ENCODE data around the gene CSNK1G1.
"Not testable (repeated sequence)": the region's sequence is repeated elsewhere in the genome, so short reads cannot be mapped to it uniquely, and the experiment has no call there.

Gene CSNK1G1

DNA sequence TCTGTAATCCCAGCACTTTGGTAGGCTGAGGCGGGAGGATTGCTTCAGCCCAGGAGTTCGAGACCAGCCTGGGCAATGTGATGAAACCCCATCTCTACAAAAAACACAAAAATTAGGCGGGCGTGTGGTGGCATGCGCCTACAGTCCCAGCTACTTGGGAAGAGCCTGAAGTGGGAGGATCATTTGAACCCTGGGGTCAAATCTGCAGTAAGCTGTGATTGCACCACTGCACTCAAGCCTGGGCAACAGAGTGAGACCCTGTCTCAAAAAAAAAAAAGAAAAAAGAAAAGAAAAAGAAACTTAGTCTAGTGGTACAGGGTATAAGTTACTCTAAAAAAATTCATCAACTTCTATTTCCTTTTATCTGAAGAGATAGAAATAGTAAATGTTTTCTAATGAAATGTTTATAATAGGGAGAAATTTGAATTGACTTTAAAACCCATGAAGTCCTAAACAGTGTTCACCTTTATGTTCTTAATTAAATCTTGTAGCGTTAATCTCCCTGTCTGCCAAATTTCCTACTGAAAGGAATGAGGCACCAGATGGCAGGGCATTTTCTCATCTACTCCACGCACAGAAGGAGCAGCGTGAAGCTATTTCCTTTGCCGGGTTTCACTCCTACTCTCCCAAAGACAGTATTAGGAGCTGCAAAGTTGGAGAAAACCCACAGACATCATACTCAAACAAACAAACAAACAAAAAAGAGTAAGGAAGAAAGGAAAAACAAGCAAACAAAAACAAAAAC lies 23.4 kb upstream of the CSNK1G1 start:
- TF ChIP-seq CTCF (IDR thresholded peaks at IDR 0.05; ENCODE audit: low read depth, low read length, missing control alignments), result no peak
- Histone ChIP-seq H3K4me3 (ENCODE audit: low read depth, low read length) (peak overlapping the region; percentile 78), H3K27me3 (replicated peaks) (no peaks in the 10 kb centered on the region), H3K27ac (no peak overlapping the region), H3K36me3 (replicated peaks) (no peaks in the 10 kb centered on the region)
- in situ Hi-C loops (cut with HindIII; ENCODE audit: low pct_ligation_motif_present, low sequenced_read_pairs), result no loop called here
- DNase-seq, result no peak

DNA sequence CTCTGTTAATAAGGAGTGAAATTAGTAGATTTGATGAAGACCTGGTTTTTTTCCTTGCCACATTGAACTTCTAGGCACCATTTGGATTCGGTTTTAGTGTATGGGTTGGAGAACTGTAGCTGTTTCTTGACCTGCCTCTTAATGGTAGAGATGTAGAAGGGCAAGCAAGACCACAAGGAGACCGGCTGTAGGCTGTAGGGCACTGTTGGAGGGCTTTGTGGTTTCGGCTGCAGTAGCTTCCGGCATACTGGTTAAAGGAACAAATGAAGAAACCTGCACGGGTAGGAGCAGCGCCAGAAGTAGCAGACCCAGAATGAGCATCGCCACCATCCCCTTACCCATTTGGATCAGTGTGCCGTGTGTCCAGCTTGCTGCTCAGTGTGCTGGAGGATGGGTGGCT lies 17.4 kb upstream of the CSNK1G1 start:
- in situ Hi-C loops (cut with HindIII; ENCODE audit: low pct_ligation_motif_present, low sequenced_read_pairs), result no loop called here
- Histone ChIP-seq H3K27ac (no peak overlapping the region), H3K27me3 (replicated peaks) (no peaks in the 10 kb centered on the region)

GRCh38 chr15:64371383-64371782 lies 15.4 kb upstream of the CSNK1G1 start:
- DNase-seq; H3K27ac ChIP-seq; in situ Hi-C loops (cut with HindIII; ENCODE audit: low pct_ligation_motif_present, low sequenced_read_pairs); H3K4me3 ChIP-seq (ENCODE audit: low read depth, low read length); H3K27me3 ChIP-seq (replicated peaks); H3K36me3 ChIP-seq (replicated peaks): not testable (repeated sequence)

More for the DNA sequence above, 17.4 kb upstream of the CSNK1G1 start:
- no peak for DNase-seq
- Histone ChIP-seq H3K4me3 (ENCODE audit: low read depth, low read length) (no peak overlapping the region), H3K36me3 (replicated peaks) (no peaks in the 10 kb centered on the region)
- TF ChIP-seq CTCF (IDR thresholded peaks at IDR 0.05; ENCODE audit: low read depth, low read length, missing control alignments), result no peak

DNA sequence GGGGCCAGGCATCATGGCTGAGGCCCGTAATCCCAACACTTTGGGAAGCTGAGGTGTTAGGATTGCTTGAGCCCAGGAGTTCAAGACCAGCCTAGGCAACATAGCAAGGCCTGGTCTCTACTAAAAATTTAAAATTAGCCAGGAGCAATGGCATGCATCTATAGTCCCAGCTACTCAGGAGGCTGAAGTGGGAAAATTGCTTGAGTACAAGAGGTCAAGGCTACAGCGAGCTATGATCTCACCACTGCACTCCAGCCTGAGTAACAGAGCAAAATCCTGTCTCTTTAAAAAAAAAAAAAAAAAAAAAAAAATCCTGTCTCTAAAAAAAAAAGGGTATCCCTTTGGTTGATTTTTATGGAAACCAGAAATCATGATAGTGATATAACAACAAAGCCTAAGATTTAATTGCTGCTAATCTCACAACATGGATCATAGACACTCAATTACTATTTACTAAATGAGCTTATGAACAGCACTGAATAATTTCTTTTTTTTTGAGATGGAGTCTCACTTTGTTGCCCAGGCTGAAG lies 13.2 kb upstream of the CSNK1G1 start:
- Histone ChIP-seq H3K4me3 (ENCODE audit: low read depth, low read length) (no peak overlapping the region), H3K27ac (no peak overlapping the region), H3K36me3 (replicated peaks) (no peaks in the 10 kb centered on the region), H3K27me3 (replicated peaks) (no peaks in the 10 kb centered on the region)
- peak; percentile 10 for DNase-seq
- no peak for TF ChIP-seq CTCF (IDR thresholded peaks at IDR 0.05; ENCODE audit: low read depth, low read length, missing control alignments)
- in situ Hi-C loops (cut with HindIII; ENCODE audit: low pct_ligation_motif_present, low sequenced_read_pairs), result no loop called here

DNA sequence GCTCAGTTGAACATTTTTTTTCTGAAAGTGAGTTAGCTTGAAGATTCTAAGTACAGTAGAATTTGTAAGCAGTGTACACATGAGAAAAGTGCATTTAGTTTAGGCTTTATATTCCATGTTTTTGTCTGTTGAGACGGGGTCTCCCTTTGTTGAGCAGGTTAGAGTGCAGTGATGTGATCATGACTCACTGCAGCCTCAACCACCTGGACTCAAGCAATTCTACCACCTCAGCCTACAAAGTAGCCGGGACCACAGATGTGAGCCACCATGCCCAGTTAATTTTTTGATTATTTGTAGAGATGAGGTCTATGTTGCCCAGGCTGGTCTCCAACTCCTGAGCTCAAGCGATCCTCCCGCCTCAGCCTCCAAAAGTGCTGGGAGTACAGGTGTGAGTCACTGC lies 5.3 kb upstream of the CSNK1G1 start:
- Histone ChIP-seq H3K4me3 (ENCODE audit: low read depth, low read length) (no peak overlapping the region), H3K27ac (no peak overlapping the region), H3K36me3 (replicated peaks) (no peaks in the 10 kb centered on the region), H3K27me3 (replicated peaks) (no peaks in the 10 kb centered on the region)
- no peak for TF ChIP-seq CTCF (IDR thresholded peaks at IDR 0.05; ENCODE audit: low read depth, low read length, missing control alignments)
- in situ Hi-C loops (cut with HindIII; ENCODE audit: low pct_ligation_motif_present, low sequenced_read_pairs), result no loop called here
- no peak for DNase-seq

DNA sequence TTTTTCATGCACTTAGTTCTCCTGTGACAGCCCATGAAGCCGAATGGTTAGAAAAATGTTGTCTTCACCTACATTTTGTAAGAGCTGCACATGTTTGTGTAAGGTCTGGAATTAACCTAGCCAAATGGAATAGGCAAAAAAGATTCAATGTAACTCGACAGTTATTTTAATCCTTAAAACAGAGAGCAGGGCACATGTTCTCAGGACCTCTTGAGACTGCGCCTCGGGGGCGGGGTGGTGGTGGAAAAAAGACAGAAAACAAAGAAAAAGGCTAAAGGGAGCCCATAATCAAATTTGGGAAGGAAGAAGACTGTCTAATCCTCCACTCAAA lies 702 bp upstream of the CSNK1G1 start:
- Histone ChIP-seq H3K27me3 (replicated peaks) (no peaks in the 10 kb centered on the region), H3K27ac (no peak overlapping the region), H3K36me3 (replicated peaks) (no peaks in the 10 kb centered on the region), H3K4me3 (ENCODE audit: low read depth, low read length) (peak overlapping the region; percentile 88)
- TF ChIP-seq CTCF (IDR thresholded peaks at IDR 0.05; ENCODE audit: low read depth, low read length, missing control alignments), result no peak
- in situ Hi-C loops (cut with HindIII; ENCODE audit: low pct_ligation_motif_present, low sequenced_read_pairs), result no loop called here
- no peak for DNase-seq
